Uterine smooth muscle cell (primary cell): ENCODE data around the gene ZYG11A. TPM values are rescaled to one million over a fixed set of nuclear protein-coding genes. Genes with fewer than 3 reads are reported as not detected.

Experiments
- total RNA-seq: library from RNA; depleted of rRNA; stranded (reverse); fragments of >200 nt; gene quantifications from 2 replicates; pipeline ENCODE4 v1.2.3, GENCODE V29; 2014

The ZYG11A gene
- 0.50 and 2.0 TPM in 2 replicates for total RNA-seq

GRCh38 chr1:52842643-52843310, at the start of gene ZYG11A:
Gene ZYG11A (plus strand): TSS chr1:52842760. CDS start chr1:52842884, 124 bp downstream.

GRCh38 chr1:52927212-52928014, 84.9 kb downstream of the ZYG11A start, which contains the start of gene SCP2:
Gene SCP2 (plus strand): TSS chr1:52927276. CDS start chr1:52927397, 121 bp downstream.

Other genes with a start within 250 kb of the ZYG11A start
- gene GPX7, start 240.4 kb upstream of the ZYG11A start, total RNA-seq, result 9.7 and 11.7 TPM in 2 replicates
- not detected in 2 replicates for gene SHISAL2A, start 209.6 kb upstream of the ZYG11A start, total RNA-seq
- 15.5 and 18.0 TPM in 2 replicates for gene COA7, start 144.4 kb upstream of the ZYG11A start, total RNA-seq
- gene ZYG11B, start 116.3 kb upstream of the ZYG11A start, total RNA-seq, result 58.9 and 63.9 TPM in 2 replicates
- gene ECHDC2, start 79.0 kb downstream of the ZYG11A start, total RNA-seq, result 29.9 and 42.2 TPM in 2 replicates
- 167 and 245 TPM in 2 replicates for gene SCP2, start 84.5 kb downstream of the ZYG11A start, total RNA-seq
- 5.6 and 35.1 TPM in 2 replicates for gene PODN, start 219.5 kb downstream of the ZYG11A start, total RNA-seq